NCI-H446 (cell line): Measurements from ENCODE around the gene VRK3.
"Not testable (repeated sequence)": the region's sequence is repeated elsewhere in the genome, so short reads cannot be mapped to it uniquely, and the experiment has no call there.

Experiments
- DNase-seq, 2 experiments: peaks; one replicate each; lab custom pipeline; 2025; lab: John Stamatoyannopoulos, UW

Gene VRK3

GRCh38 chr19:49987159-49987698, 37.9 kb downstream of the VRK3 start:
- peak in 1 of 2 experiments; percentile 24 for DNase-seq

DNA sequence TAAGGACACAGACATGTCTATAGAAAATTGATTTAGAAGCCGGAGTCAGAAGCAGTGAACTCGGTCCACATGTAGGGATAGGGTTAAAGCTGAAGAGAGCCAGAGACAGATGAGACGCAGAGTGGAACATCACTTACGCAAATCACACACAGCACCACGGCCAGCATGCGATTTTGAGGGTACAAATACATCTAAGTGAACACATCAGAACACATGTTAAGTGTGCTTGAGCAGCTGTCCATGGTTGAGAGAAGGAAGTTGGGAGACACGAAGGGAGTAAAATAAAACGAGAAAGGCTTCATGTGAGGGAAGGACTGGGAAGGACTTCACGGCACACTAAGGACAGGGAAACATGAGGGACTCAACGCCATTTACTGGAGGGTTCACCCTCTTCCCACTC, 38.8 kb downstream of the VRK3 start:
- no peak for DNase-seq

GRCh38 chr19:49985871-49986270, 39.3 kb downstream of the VRK3 start:
- DNase-seq: peak in 1 of 2 experiments; percentile 34

- DNase-seq: no peak
Observed at GRCh38 chr19:49984491-49984890, 40.7 kb downstream of the VRK3 start.

- DNase-seq: peak; percentile 38 to 51
Observed at GRCh38 chr19:49983645-49984229, 41.4 kb downstream of the VRK3 start.

DNA sequence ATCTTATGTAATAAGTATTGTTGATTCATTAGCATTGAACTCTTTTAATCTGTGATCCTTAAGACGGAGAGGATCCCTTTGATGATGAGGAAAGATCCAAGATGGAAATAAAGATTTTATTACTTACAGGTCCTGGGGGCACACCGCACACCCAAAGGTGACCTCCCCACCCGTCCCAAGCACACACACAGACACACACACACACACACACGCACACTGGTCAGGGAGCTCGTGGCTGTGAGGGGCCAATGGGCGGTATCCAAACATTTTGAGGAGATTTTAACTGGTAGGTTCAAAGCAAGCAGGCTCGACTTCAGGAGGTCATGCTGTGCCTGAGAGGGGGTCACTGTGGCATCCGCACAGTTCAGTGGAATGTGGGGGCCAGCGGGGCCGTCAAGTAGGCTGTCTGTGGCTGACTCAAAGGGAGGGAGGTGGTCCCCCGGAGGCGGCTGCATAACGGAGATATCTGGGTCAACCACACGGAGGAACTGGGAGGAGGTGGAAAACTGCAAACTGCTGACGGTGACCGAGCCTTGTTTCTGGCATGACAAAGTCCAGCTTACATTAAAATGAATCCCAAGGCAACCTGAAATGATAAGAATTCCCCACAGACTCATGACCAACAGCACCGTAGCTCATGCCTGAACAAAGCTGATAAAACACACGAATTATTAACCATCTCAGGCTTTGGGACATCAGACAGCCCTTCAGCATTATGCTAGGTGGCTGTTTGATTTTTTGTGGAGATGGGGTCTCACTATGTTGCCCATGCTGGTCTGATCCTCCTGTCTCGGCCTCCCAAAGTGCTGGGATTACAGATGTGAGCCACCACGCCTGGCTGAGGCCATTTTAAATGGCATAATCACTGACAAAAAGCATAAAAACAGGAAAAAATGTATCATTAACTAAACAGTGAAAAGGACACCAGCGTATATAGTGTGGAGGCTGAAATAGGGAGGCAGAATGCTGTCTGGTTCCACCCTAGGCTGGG, 43.3 kb downstream of the VRK3 start:
- DNase-seq: no peak

- no peak for DNase-seq
Observed at GRCh38 chr19:49978324-49978723, 46.8 kb downstream of the VRK3 start.

DNA sequence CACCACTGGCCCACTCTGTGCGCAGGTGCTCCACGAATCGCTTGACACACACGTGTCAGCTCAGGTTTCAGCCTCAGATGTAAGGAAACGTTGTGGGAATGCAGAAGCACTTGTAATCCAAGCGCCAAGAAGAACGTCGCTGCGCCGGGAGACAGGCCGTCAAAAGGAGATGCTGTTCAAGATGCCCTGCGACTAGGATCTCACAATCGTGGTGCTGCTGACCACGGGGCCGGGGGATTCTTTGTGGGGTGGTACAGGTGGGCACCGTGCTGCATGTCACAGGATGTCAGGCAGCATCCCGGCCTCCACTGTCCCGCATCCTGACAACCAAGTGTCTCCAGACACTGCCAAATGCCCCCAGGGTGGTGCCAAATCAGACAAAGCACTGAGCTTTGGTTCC, 47.3 kb downstream of the VRK3 start:
- no peak for DNase-seq

DNA sequence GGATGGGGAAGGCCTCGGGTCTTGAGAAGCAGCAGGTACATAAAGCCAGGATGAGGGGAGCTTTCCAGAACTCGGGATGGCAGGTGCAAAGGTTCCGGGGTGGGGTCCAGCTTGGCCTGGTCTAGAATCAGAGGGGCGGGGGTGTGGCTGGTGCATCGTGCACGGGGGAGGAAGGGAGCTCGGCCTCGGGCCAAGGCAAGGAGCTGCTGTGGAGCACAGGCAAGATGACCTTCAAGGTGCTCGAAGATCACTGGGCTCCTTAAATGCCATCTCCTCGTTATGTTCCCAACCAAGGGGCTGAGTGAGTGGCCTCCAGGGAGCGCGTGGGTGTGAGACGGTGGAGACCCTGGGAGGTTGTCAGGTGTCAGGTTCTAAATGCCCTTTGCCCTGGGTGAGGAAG, 48.1 kb downstream of the VRK3 start:
- DNase-seq: no peak

GRCh38 chr19:49976496-49976895, 48.7 kb downstream of the VRK3 start:
- no peak for DNase-seq

DNA sequence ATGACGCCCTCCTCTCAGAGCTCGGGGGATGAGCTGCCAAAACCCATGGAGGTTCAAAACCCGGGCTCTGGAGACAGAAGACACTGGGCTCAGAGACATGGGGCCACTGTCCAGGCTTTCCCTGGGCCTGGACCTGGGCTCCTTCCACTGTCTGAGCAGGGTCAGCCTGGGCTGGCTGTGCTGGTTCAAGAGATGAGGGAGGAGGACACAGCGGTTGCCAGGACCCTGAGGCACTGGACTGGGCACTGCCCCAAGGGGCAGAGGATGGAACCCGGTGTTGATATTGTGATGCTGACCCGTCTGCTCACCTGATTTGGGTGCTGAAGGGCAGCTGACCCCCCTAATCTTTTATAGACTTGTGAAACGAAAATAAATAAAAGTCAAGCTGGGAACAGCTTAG, 50.1 kb downstream of the VRK3 start:
- no peak for DNase-seq

DNA sequence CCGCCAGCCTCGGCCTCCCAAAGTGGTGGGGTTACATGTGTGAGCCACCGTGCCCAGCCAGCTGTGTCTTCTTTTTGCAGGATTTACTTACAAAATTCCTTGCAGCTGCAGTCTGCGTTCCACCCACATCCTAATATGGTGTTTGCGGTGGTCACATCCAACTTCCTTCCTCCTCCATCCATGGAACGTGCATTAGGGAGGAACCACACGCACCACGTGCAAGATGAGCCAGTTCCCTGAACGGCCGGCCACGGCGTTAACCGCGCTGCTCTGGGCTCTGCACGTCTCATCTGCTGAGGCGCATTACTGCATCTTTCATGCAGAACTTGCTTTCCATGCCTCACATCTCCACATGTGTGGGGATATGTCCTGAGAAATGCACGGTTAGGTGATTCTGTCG, 51.2 kb downstream of the VRK3 start:
- DNase-seq: no peak

- DNase-seq: no peak
Observed at GRCh38 chr19:49972841-49973240, 52.3 kb downstream of the VRK3 start.

DNA sequence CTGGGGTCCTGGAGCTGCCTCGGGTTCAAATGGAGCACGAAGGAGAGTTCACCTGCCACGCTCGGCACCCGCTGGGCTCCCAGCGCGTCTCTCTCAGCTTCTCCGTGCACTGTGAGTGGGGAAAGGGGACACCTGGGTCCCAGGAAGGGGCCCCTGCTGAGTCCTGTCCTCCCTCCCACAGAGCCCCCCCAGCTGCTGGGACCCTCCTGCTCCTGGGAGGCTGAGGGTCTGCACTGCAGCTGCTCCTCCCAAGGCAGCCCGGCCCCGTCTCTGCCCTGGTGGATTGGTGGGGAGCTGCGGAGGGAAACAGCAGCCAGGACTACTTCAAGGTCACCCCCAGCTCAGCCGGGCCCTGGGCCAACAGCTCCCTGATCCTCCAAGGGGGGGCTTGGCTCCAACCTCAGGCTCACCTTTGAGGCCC, 53.2 kb downstream of the VRK3 start:
- DNase-seq: no peak

GRCh38 chr19:49969355-49969754, 55.8 kb downstream of the VRK3 start:
- DNase-seq: not testable (repeated sequence)

DNA sequence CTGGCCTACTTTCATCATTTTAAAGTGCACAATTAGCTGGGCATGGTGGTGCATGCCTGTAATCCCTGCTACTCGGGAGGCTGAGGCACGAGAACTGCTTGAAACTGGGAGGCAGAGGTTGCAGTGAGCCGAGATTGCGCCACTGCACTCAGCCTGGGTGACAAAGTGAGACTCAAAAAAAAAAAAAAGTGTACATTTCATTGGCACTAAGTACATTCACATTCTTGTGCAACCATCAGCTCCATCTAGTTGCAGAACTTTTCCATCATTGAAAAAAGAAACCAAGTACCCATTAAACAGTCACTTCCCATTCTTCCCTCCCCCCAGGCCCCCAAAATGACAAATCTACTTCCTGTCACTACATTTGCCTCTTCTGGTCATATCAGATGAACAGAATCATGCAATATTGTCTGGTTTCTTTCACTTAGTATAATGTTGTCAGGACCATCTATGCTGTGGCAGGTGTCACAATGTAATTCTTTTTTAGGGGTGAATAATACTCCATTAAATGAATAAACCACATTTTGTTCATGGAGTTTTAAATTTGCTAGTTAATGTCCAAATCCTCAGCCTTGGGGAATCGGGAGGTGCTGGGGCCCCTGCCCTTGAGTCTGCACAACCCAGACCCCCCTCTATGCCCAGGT, 56.8 kb downstream of the VRK3 start:
- DNase-seq: no peak

- not testable (repeated sequence) for DNase-seq
Observed at GRCh38 chr19:49960980-49961379, 64.2 kb downstream of the VRK3 start, which contains the start of gene SIGLEC11. Gene SIGLEC11, minus strand, starts transcription at chr19:49961172. Its CDS starts 91 bp downstream, at chr19:49961081.

- DNase-seq: not testable (repeated sequence)
Observed at GRCh38 chr19:49959892-49960291, 65.3 kb downstream of the VRK3 start.

GRCh38 chr19:49958596-49958995, 66.6 kb downstream of the VRK3 start:
- not testable (repeated sequence) for DNase-seq

DNA sequence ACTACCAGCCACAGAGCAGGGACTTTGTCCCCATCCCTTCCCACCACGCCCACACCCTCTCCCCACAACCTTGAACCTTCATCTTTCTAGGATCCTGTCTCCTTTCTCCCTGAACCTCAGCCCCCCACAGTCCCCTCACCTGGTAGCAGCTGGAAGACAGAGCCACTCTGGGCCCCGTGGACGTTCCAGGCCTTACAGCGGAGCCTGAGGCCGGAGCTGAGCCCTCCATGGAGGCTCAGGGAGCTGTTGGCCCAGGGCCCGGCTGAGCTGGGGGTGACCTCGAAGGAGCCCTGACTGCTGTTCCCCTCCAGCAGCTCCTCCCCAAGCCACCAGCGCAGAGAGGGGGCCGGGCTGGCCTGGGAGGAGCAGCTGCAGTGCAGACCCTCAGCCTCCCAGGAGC, 67.0 kb downstream of the VRK3 start:
- DNase-seq: not testable (repeated sequence)

- DNase-seq: no peak
Observed at GRCh38 chr19:49957262-49957915, 67.8 kb downstream of the VRK3 start.

DNA sequence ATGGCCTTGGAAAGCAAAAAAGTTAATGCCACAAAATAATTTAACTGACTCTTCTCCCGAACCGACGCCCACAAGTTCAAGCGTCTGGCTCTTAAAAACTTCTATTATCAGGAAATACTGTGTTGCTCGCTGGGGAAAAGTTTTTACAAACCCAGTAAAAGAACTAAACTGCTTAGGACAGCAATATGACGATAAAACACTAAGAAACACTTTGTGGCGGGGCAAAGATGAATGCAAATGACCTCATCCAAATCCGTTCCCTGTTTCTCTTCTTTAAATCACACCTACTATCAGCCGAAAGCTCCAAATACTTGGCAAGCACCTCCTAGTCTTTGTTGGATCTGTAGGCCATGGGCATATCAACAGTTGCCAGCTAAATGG, 69.1 kb downstream of the VRK3 start:
- DNase-seq: no peak
